K562 (cell line): Measurements from ENCODE around the gene TMPRSS11A. TPM values are rescaled to one million over a fixed set of nuclear protein-coding genes. Genes with fewer than 3 reads are reported as not detected.

Experiments used
- ATAC-seq: fragments of 200-7000 bp; cut with Tn5 transposase; 3 replicates; pipeline ENCODE4 v1.9.1; 2020; ENCODE audit warnings: moderate library complexity
- BruUV-seq: library from RNA; stranded (reverse); fragments of 400-500 nt; replicated peaks from 2 replicates; lab custom pipeline; 2021; lab: Mats Ljungman, UMichigan
- CTCF ChIA-PET: fragments of 300-600 bp; formaldehyde crosslinking; extraction: SDS; loops from one replicate; lab custom pipeline; 2021; ENCODE audit warnings: low intra/inter-chr PET ratio; lab: Yijun Ruan, JAX
- POLR2A ChIA-PET: fragments of 300-600, 350-650 bp; sonication (Branson Sonifier 250); formaldehyde crosslinking; extraction: SDS; loops from one replicate; lab custom pipeline; 2021; ENCODE audit warnings: antibody characterized with exemption, inconsistent platforms; lab: Yijun Ruan, JAX
- DNase-seq, 4 experiments: peaks; one replicate each; pipeline versions ENCODE4 v3.0.0 to v3.0.0-alpha.2; 2011 to 2018; ENCODE audit warnings: low spot score in 3 of 4, mixed read lengths in 3 of 4; ENCODE audit errors: extremely low read depth in 1 of 4
- FAIRE-seq: peaks from 2 replicates; lab custom pipeline; 2011; peaks lifted over from hg19 to GRCh38; lab: Jason Lieb, UNC
- H2AFZ ChIP-seq: 2 replicates; pipeline ENCODE4 v1.6.0; 2011; ENCODE audit warnings: low read depth, low read length, control low read depth, inconsistent platforms
- H3K27ac ChIP-seq: fragments of 200-600 bp; 3 replicates; pipeline ENCODE4 v1.8.0; 2011; ENCODE audit warnings: low read depth, mild to moderate bottlenecking, control low read depth, inconsistent platforms, low read length, moderate library complexity, mixed read lengths; ENCODE audit errors: extremely low read depth
- H3K27me3 ChIP-seq, 2 experiments: fragments of 300-600 bp in 1 of 2; 2 replicates in 1 of 2; 3 replicates in 1 of 2; pipeline versions ENCODE4 v1.6.0 to v1.8.0; 2011; ENCODE audit warnings: inconsistent platforms in 2 of 2, low read length in 2 of 2, mild to moderate bottlenecking in 1 of 2, mixed read lengths in 1 of 2, moderate library complexity in 1 of 2; ENCODE audit not compliant: control insufficient read depth in 2 of 2, insufficient read depth in 2 of 2
- H3K36me3 ChIP-seq: fragments of 300-600 bp; 3 replicates; pipeline ENCODE4 v1.8.0; 2011; ENCODE audit warnings: mild to moderate bottlenecking, low read length, inconsistent platforms; ENCODE audit not compliant: control insufficient read depth, insufficient read depth
- H3K4me1 ChIP-seq, 2 experiments: fragments of 200-600 bp in 1 of 2; replicated peaks in 1 of 2; 2 replicates in 1 of 2; 3 replicates in 1 of 2; pipeline versions ENCODE4 v1.5.1 to v1.8.0; 2011; ENCODE audit warnings: inconsistent platforms in 2 of 2, low read length in 2 of 2, mild to moderate bottlenecking in 1 of 2, mixed read lengths in 1 of 2, moderate library complexity in 1 of 2; ENCODE audit not compliant: control insufficient read depth in 2 of 2, insufficient read depth in 2 of 2
- H3K4me2 ChIP-seq: 2 replicates; pipeline ENCODE4 v1.6.1; 2011; ENCODE audit warnings: low read length, control low read depth, inconsistent platforms, mixed read lengths; ENCODE audit not compliant: insufficient read depth
- H3K4me3 ChIP-seq: fragments of 200-600 bp; sonication (generic), shearing (Covaris generic); 2 replicates; pipeline ENCODE4 v1.5.1; 2016; ENCODE audit warnings: control low read depth, inconsistent platforms
- H3K79me2 ChIP-seq: fragments of 200-600 bp; 3 replicates; pipeline ENCODE4 v1.8.0; 2011; ENCODE audit warnings: low read length, inconsistent platforms; ENCODE audit not compliant: control insufficient read depth, insufficient read depth
- H3K9ac ChIP-seq, 2 experiments: 2 replicates each; pipeline versions ENCODE4 v1.6.0 to v1.6.1; 2011; ENCODE audit warnings: low read depth in 2 of 2, low read length in 2 of 2, control low read depth in 1 of 2, inconsistent platforms in 1 of 2, mild to moderate bottlenecking in 1 of 2, mixed read lengths in 1 of 2; ENCODE audit not compliant: insufficient read depth in 1 of 2
- H3K9me1 ChIP-seq: one replicate; pipeline ENCODE4 v1.6.0; 2011; ENCODE audit warnings: inconsistent platforms, mild to moderate bottlenecking, low read length, moderate library complexity; ENCODE audit not compliant: control insufficient read depth, insufficient read depth
- H3K9me3 ChIP-seq: replicated peaks from 2 replicates; pipeline ENCODE4 v1.5.1; 2011; ENCODE audit warnings: low read depth, low read length, inconsistent platforms; ENCODE audit not compliant: control insufficient read depth, insufficient read depth
- H4K20me1 ChIP-seq: replicated peaks from 2 replicates; pipeline ENCODE4 v1.6.1; 2011; ENCODE audit warnings: low read length, inconsistent platforms, mixed read lengths; ENCODE audit not compliant: control insufficient read depth, insufficient read depth
- ESRRB ChIP-seq: fragments of 250-450 bp; sonication (Bioruptor Pico); IDR thresholded peaks from 2 replicates; pipeline ENCODE4 v1.5.0; 2020; ENCODE audit warnings: mild to moderate bottlenecking, moderate library complexity, borderline replicate concordance
- FOXJ3 ChIP-seq: sonication (generic); formaldehyde crosslinking; IDR thresholded peaks from 2 replicates; pipeline ENCODE4 v1.4.0; 2020; ENCODE audit warnings: mild to moderate bottlenecking, missing genetic modification reagents
- JUND ChIP-seq, 2 experiments: IDR thresholded peaks; 2 replicates in 1 of 2; 3 replicates in 1 of 2; pipeline ENCODE4 v1.6.1; 2011; ENCODE audit warnings: borderline replicate concordance in 2 of 2, low read depth in 2 of 2, low read length in 2 of 2, improper control_type of control experiment in 1 of 2, missing biosample characterization in 1 of 2, missing genetic modification characterization in 1 of 2, missing genetic modification reagents in 1 of 2
- NFE2 ChIP-seq: IDR thresholded peaks from 2 replicates; pipeline ENCODE4 v1.6.1; 2014; ENCODE audit warnings: antibody characterized with exemption, low read depth
- RBBP5 ChIP-seq: fragments of 200-600 bp; sonication (generic); IDR thresholded peaks from 2 replicates; pipeline ENCODE4 v1.6.1; 2012; ENCODE audit warnings: borderline replicate concordance, mild to moderate bottlenecking, low read length, control low read depth, inconsistent platforms; ENCODE audit not compliant: insufficient read depth, poor library complexity, severe bottlenecking
- RFX7 ChIP-seq: fragments of 250-450 bp; sonication (Bioruptor Pico); IDR thresholded peaks from 2 replicates; pipeline ENCODE4 v1.5.1; 2021; ENCODE audit warnings: mild to moderate bottlenecking
- SRF ChIP-seq, 2 experiments: fragments of 250-450, 450-650 bp in 1 of 2; sonication (Bioruptor Pico) in 1 of 2; sonication (generic) in 1 of 2; formaldehyde crosslinking; IDR thresholded peaks; 2 replicates each; pipeline versions ENCODE4 v1.5.0 to v1.5.1; 2020 to 2022; ENCODE audit warnings: mild to moderate bottlenecking in 1 of 2, missing genetic modification reagents in 1 of 2
- TSC22D4 ChIP-seq: fragments of 450-650 bp; IDR thresholded peaks from 2 replicates; pipeline ENCODE4 v1.6.1; 2016; ENCODE audit warnings: missing genetic modification characterization, missing biosample characterization, control low read depth
- ZNF140 ChIP-seq: fragments of 250-450 bp; sonication (Bioruptor Pico); IDR thresholded peaks from 2 replicates; pipeline ENCODE4 v1.8.0; 2021; ENCODE audit warnings: moderate library complexity, mild to moderate bottlenecking, inconsistent platforms
- ZNF311 ChIP-seq: fragments of 250-450 bp; sonication (Bioruptor Pico); IDR thresholded peaks from 2 replicates; pipeline ENCODE4 v1.4.0; 2020; ENCODE audit warnings: mild to moderate bottlenecking, moderate library complexity
- WGBS: fragments of 100-300 bp; shearing (Covaris generic); methylation state at CpG from one replicate; pipeline ENCODE4 v1.1.6; 2016; ENCODE audit warnings: low coverage, mixed read lengths; ENCODE audit not compliant: insufficient coverage; ENCODE audit errors: missing lambda C conversion rate; 5-methylcytosine and 5-hydroxymethylcytosine counted together
- in situ Hi-C: fragments of 300-500 bp; cut with MboI; formaldehyde crosslinking; loops from 4 replicates; pipeline ENCODE4 v1.15.0; 2018; ENCODE audit warnings: inconsistent platforms, mixed read lengths
- intact Hi-C: fragments of 100-400 bp; cut with micrococcal nuclease; formaldehyde crosslinking; loops from 2 replicates; pipeline ENCODE4 v1.14.2; 2022
- polyA plus RNA-seq, 8 experiments: library from polyadenylated mRNA; depleted of rRNA in 4 of 8; stranded (reverse) in 5 of 8; unstranded in 3 of 8; fragments of >200 nt; fragmentation: Nextera tagmentation in 2 of 8; fragmentation: Illumina TruSeq in 1 of 8; extraction: Ambion mirVana in 2 of 8; extraction: Trizol in 1 of 8; gene quantifications; 2 replicates each; pipeline versions ENCODE4 v1.2.1 to v1.2.3, GENCODE V29; 2011 to 2014; ENCODE audit warnings: inconsistent platforms in 1 of 8, missing spikeins in 1 of 8
- total RNA-seq, 7 experiments: library from RNA; depleted of rRNA in 6 of 7; stranded (reverse); fragments of >200 nt in 6 of 7; fragmentation: Illumina TruSeq in 2 of 7; extraction: Trizol in 2 of 7; gene quantifications; 2 replicates each; pipeline versions ENCODE4 v1.2.1 to v1.2.3, GENCODE V29; 2011 to 2021; ENCODE audit warnings: low replicate concordance in 1 of 7
- TF ChIP-seq, protein P1 (sequence below): fragments of 250-450 bp; sonication (Bioruptor Pico); IDR thresholded peaks from 2 replicates; pipeline ENCODE4 v1.5.0; 2021; ENCODE audit warnings: mild to moderate bottlenecking, borderline replicate concordance
- TF ChIP-seq, protein P2 (sequence below): fragments of 250-450 bp; sonication (Bioruptor Pico); IDR thresholded peaks from 2 replicates; pipeline ENCODE4 v1.8.0; 2021; ENCODE audit warnings: moderate library complexity, mild to moderate bottlenecking, inconsistent platforms

The TMPRSS11A gene
- total and polyA plus RNA-seq, 9 of the 15 experiments (the other 6 are each of a cell fraction or from before 2014, with no cell fraction given) = not detected

DNA sequence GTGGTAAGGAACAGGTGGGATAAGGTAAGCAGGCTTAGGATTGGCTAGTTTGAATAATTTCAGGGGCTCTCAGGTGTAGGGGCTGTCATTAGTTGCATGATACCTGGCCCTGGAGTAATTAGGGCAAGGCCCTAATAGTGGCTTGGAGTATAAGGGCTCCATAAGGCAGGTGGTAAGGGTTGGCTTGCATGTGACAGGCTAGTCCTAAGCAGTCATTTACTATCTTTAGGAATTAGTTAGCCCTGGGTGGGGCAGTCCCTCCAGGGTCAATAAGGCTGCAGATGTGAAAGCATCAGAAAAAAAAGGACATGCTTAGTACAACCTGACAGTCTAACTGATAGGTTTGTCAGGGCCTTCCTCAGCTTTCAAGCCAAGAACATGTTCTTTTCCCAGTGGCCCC is 71.6 kb downstream of the TMPRSS11A start:
- intact Hi-C loops (no loop called here), in situ Hi-C loops (no loop called here)
- ChIA-PET POLR2A (no interaction called here), CTCF (no interaction called here)
- FAIRE-seq = no peak
- no TSS peak for BruUV-seq
- no peaks in the 10 kb centered on the region for H3K9me1 ChIP-seq
- H3K9ac ChIP-seq = no peak overlapping the region
- H3K4me2 ChIP-seq = no peak overlapping the region
- peaks cover 0 to 2% of the 10 kb centered on the region in 2 experiments; a peak in 1 of 5 replicates for H3K4me1 ChIP-seq
- H3K27me3 ChIP-seq = no peaks in the 10 kb centered on the region
- TF ChIP-seq FOXJ3 (CRISPR knock-in tag) (no peak), ZNF140 (CRISPR knock-in tag) (no peak), RFX7 (CRISPR knock-in tag) (no peak)
- TF ChIP-seq, protein P1, sequence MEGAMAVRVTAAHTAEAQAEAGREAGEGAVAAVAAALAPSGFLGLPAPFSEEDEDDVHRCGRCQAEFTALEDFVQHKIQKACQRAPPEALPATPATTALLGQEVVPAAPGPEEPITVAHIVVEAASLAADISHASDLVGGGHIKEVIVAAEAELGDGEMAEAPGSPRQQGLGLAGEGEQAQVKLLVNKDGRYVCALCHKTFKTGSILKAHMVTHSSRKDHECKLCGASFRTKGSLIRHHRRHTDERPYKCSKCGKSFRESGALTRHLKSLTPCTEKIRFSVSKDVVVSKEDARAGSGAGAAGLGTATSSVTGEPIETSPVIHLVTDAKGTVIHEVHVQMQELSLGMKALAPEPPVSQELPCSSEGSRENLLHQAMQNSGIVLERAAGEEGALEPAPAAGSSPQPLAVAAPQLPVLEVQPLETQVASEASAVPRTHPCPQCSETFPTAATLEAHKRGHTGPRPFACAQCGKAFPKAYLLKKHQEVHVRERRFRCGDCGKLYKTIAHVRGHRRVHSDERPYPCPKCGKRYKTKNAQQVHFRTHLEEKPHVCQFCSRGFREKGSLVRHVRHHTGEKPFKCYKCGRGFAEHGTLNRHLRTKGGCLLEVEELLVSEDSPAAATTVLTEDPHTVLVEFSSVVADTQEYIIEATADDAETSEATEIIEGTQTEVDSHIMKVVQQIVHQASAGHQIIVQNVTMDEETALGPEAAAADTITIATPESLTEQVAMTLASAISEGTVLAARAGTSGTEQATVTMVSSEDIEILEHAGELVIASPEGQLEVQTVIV = no peak
- no peaks in the 10 kb centered on the region for H3K36me3 ChIP-seq
- no peak overlapping the region for H3K4me3 ChIP-seq
- no peak for DNase-seq
- H3K27ac ChIP-seq = no peak overlapping the region
- H3K9me3 ChIP-seq = no peaks in the 10 kb centered on the region
- H3K79me2 ChIP-seq = no peaks in the 10 kb centered on the region
- no peak for ATAC-seq
- H2AFZ ChIP-seq = no peak overlapping the region
- H4K20me1 ChIP-seq = no peaks in the 10 kb centered on the region

DNA sequence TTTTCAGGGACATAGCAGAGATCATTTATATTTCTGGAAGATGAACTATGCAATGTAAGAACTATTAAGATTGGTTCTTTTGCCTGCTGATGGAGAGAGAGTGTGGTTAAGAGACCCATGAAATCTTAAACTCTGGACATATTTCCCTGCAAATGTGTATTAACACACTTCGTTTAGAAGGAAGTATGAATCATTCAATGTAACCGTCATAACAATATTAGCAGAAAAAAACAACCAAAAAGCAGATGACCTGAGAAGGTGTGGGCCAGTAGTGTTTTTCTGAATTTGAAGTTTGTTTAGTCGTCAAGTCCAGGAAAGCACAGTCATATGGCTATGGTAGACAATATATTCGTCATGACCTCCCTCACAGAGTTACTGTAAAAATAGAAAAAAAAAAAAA is 77.0 kb downstream of the TMPRSS11A start:
- ChIA-PET CTCF (no interaction called here), POLR2A (no interaction called here)
- FAIRE-seq (no peak), ATAC-seq (no peak), DNase-seq (no peak)
- in situ Hi-C loops (no loop called here), intact Hi-C loops (no loop called here)
- Histone ChIP-seq H3K9me1 (no peaks in the 10 kb centered on the region), H3K9ac (no peak overlapping the region), H3K36me3 (no peaks in the 10 kb centered on the region), H3K27ac (no peak overlapping the region), H3K4me1 (no peaks in the 10 kb centered on the region), H3K79me2 (no peaks in the 10 kb centered on the region), H3K9me3 (no peaks in the 10 kb centered on the region), H3K4me2 (no peak overlapping the region), H3K27me3 (no peaks in the 10 kb centered on the region), H4K20me1 (no peaks in the 10 kb centered on the region), H2AFZ (no peak overlapping the region), H3K4me3 (no peak overlapping the region)
- 0% methylated on average over 4 of the region's 4 CpGs for WGBS
- BruUV-seq = no TSS peak
- TF ChIP-seq JUND (IDR thresholded peaks at IDR 0.05; ENCODE audit: borderline replicate concordance, low read depth, low read length) (no peak), JUND (tag; IDR thresholded peaks at IDR 0.05; ENCODE audit: borderline replicate concordance, low read depth, low read length) (no peak), RBBP5 (no peak), ZNF311 (CRISPR knock-in tag) (no peak), TSC22D4 (tag) (no peak), ESRRB (CRISPR knock-in tag) (no peak), SRF (CRISPR knock-in tag; IDR thresholded peaks at IDR 0.05) (no peak), NFE2 (no peak)
- TF ChIP-seq, protein P2, sequence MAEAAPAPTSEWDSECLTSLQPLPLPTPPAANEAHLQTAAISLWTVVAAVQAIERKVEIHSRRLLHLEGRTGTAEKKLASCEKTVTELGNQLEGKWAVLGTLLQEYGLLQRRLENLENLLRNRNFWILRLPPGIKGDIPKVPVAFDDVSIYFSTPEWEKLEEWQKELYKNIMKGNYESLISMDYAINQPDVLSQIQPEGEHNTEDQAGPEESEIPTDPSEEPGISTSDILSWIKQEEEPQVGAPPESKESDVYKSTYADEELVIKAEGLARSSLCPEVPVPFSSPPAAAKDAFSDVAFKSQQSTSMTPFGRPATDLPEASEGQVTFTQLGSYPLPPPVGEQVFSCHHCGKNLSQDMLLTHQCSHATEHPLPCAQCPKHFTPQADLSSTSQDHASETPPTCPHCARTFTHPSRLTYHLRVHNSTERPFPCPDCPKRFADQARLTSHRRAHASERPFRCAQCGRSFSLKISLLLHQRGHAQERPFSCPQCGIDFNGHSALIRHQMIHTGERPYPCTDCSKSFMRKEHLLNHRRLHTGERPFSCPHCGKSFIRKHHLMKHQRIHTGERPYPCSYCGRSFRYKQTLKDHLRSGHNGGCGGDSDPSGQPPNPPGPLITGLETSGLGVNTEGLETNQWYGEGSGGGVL (CRISPR knock-in tag) = no peak
